Activated CD4-positive, CD25-positive, alpha-beta regulatory T cell treated with anti-CD3 and anti-CD28 coated beads, Interleukin-2, amount 50 U/mL, for 72 hours (primary cell): ENCODE results near the gene OSTN.
"Not testable (repeated sequence)": the region's sequence is repeated elsewhere in the genome, so short reads cannot be mapped to it uniquely, and the experiment has no call there.

Source experiments
- DNase-seq: peaks from one replicate; pipeline ENCODE4 v3.0.0; 2021

OSTN gene

GRCh38 chr3:191198932-191199331 lies at the start of gene OSTN:
Gene OSTN, plus strand, starts transcription at chr3:191199241. Its CDS starts 13,292 bp downstream, at chr3:191212533.
- no peak for DNase-seq

- no peak for DNase-seq
Measured at GRCh38 chr3:191151653-191152052, 47.4 kb upstream of the OSTN start.

- no peak for DNase-seq
Measured at GRCh38 chr3:191154827-191155226, 44.2 kb upstream of the OSTN start.

GRCh38 chr3:191158247-191158646 lies 40.8 kb upstream of the OSTN start:
- DNase-seq: no peak

GRCh38 chr3:191158815-191159214 lies 40.2 kb upstream of the OSTN start:
- DNase-seq: no peak

- DNase-seq: no peak
Measured at GRCh38 chr3:191165802-191166201, 33.2 kb upstream of the OSTN start.

GRCh38 chr3:191166368-191166767 lies 32.7 kb upstream of the OSTN start:
- no peak for DNase-seq

- no peak for DNase-seq
Measured at GRCh38 chr3:191169566-191169965, 29.5 kb upstream of the OSTN start.

- no peak for DNase-seq
Measured at GRCh38 chr3:191170097-191170496, 28.9 kb upstream of the OSTN start.

GRCh38 chr3:191175102-191175501 lies 23.9 kb upstream of the OSTN start:
- no peak for DNase-seq

- DNase-seq: no peak
Measured at GRCh38 chr3:191176038-191176785, 22.8 kb upstream of the OSTN start.

GRCh38 chr3:191185382-191185781 lies 13.7 kb upstream of the OSTN start:
- DNase-seq: not testable (repeated sequence)

GRCh38 chr3:191188246-191188645 lies 10.8 kb upstream of the OSTN start:
- not testable (repeated sequence) for DNase-seq

GRCh38 chr3:191192270-191192669 lies 6.8 kb upstream of the OSTN start:
- DNase-seq: not testable (repeated sequence)

- DNase-seq: no peak
Measured at GRCh38 chr3:191192941-191193340, 6.1 kb upstream of the OSTN start.

GRCh38 chr3:191197761-191198306 lies 1.2 kb upstream of the OSTN start:
- DNase-seq: no peak

- DNase-seq: no peak
Measured at GRCh38 chr3:191198480-191198879, 561 bp upstream of the OSTN start.

- no peak for DNase-seq
Measured at GRCh38 chr3:191210032-191210431, 11.0 kb downstream of the OSTN start.

GRCh38 chr3:191216510-191216909 lies 17.5 kb downstream of the OSTN start:
- DNase-seq: no peak

- no peak for DNase-seq
Measured at GRCh38 chr3:191217301-191217700, 18.3 kb downstream of the OSTN start.

- DNase-seq: no peak
Measured at GRCh38 chr3:191220908-191221307, 21.9 kb downstream of the OSTN start.

GRCh38 chr3:191221638-191222037 lies 22.6 kb downstream of the OSTN start:
- no peak for DNase-seq

- no peak for DNase-seq
Measured at GRCh38 chr3:191227541-191227940, 28.5 kb downstream of the OSTN start.

GRCh38 chr3:191234216-191234615 lies 35.2 kb downstream of the OSTN start:
- DNase-seq: no peak
